Mammary epithelial cell (primary cell): Measurements from ENCODE around the gene WBP1L.

Experiments
- CTCF ChIP-seq, 2 donors: IDR thresholded peaks in 1 of 2; conservative IDR thresholded peaks in 1 of 2; 2 replicates each; pipeline ENCODE4 v1.5.1; 2011 to 2012; ENCODE audit warnings: inconsistent platforms in 2 of 2, low read length in 2 of 2, mild to moderate bottlenecking in 2 of 2, control low read depth in 1 of 2, low read depth in 1 of 2; ENCODE audit not compliant: insufficient read depth in 1 of 2; ENCODE audit errors: extremely low read depth in 1 of 2
- EZH2 ChIP-seq: IDR thresholded peaks from 2 replicates; pipeline ENCODE4 v1.6.1; 2012; ENCODE audit warnings: low read length, inconsistent platforms, borderline replicate concordance

- TF ChIP-seq CTCF (conservative IDR thresholded peaks at IDR 0.05 in 1 of 2, IDR thresholded peaks at IDR 0.05 in 1 of 2; ENCODE audit: extremely low read depth in 1 of 2, insufficient read depth in 1 of 2, low read depth in 1 of 2, low read length in 2 of 2) = no peak
- no peak for TF ChIP-seq EZH2
These were observed 69.3 kb downstream of the WBP1L start for GRCh38 chr10:102813017-102813541.
